Neuron (in vitro differentiated cells): ENCODE data around the gene EIF3J.
"Not testable (repeated sequence)": the region's sequence is repeated elsewhere in the genome, so short reads cannot be mapped to it uniquely, and the experiment has no call there.

ENCODE experiments used
- H2AFZ ChIP-seq: one replicate; pipeline ENCODE4 v1.6.1; 2013; ENCODE audit warnings: low read depth, mild to moderate bottlenecking, inconsistent platforms, low read length, moderate library complexity
- H3K27me3 ChIP-seq: one replicate; pipeline ENCODE4 v1.6.1; 2013; ENCODE audit warnings: low read length; ENCODE audit not compliant: insufficient read depth
- H3K36me3 ChIP-seq: one replicate; pipeline ENCODE4 v1.6.1; 2013; ENCODE audit warnings: low read length; ENCODE audit not compliant: insufficient read depth
- H3K4me1 ChIP-seq: one replicate; pipeline ENCODE4 v1.6.1; 2013; ENCODE audit warnings: low read length; ENCODE audit not compliant: insufficient read depth
- H3K4me3 ChIP-seq: 2 replicates; pipeline ENCODE4 v1.5.1; 2013; ENCODE audit warnings: mild to moderate bottlenecking, low read length, moderate library complexity
- H3K9me3 ChIP-seq: one replicate; pipeline ENCODE4 v1.6.1; 2013; ENCODE audit warnings: low read length

EIF3J gene

DNA sequence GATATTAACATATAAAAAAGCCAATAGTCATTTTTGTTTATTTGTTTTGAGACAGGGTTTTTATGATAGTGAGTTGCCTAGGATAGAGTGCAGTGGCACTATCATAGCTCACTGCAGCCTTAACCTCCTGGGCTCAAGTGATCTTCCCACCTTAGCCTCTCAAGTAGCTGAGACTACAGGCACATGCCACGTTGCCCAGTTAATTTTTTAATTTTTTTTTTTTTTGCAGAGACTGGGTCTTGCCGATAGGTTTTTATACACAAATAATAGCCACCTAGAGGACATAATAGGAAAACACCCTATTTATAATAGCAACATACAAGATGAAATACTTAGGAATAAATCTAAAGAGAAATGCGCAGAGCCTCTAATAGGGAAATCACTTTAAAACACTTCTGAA is 13.3 kb downstream of the EIF3J start:
- Histone ChIP-seq H3K9me3 (no peaks in the 10 kb centered on the region), H3K36me3 (peaks cover 37% of the 10 kb centered on the region), H3K4me1 (no peaks in the 10 kb centered on the region), H2AFZ (no peak overlapping the region), H3K27me3 (no peaks in the 10 kb centered on the region), H3K4me3 (no peak overlapping the region)

GRCh38 chr15:44550734-44551133 is 13.8 kb downstream of the EIF3J start:
- Histone ChIP-seq H3K36me3 (peaks cover 41% of the 10 kb centered on the region), H2AFZ (no peak overlapping the region), H3K27me3 (no peaks in the 10 kb centered on the region), H3K9me3 (no peaks in the 10 kb centered on the region), H3K4me1 (no peaks in the 10 kb centered on the region), H3K4me3 (no peak overlapping the region)

GRCh38 chr15:44554934-44555723 is 18.2 kb downstream of the EIF3J start:
- Histone ChIP-seq H3K36me3 (peaks cover 73% of the 10 kb centered on the region), H3K4me3 (no peak overlapping the region), H3K4me1 (no peaks in the 10 kb centered on the region), H2AFZ (no peak overlapping the region), H3K27me3 (no peaks in the 10 kb centered on the region), H3K9me3 (no peaks in the 10 kb centered on the region)

GRCh38 chr15:44560926-44561325 is 24.0 kb downstream of the EIF3J start:
- H3K4me1 ChIP-seq, H3K4me3 ChIP-seq, H2AFZ ChIP-seq, H3K27me3 ChIP-seq: not testable (repeated sequence)
- H3K9me3 ChIP-seq = peaks cover 22% of the 10 kb centered on the region
- peaks cover 93% of the 10 kb centered on the region for H3K36me3 ChIP-seq

DNA sequence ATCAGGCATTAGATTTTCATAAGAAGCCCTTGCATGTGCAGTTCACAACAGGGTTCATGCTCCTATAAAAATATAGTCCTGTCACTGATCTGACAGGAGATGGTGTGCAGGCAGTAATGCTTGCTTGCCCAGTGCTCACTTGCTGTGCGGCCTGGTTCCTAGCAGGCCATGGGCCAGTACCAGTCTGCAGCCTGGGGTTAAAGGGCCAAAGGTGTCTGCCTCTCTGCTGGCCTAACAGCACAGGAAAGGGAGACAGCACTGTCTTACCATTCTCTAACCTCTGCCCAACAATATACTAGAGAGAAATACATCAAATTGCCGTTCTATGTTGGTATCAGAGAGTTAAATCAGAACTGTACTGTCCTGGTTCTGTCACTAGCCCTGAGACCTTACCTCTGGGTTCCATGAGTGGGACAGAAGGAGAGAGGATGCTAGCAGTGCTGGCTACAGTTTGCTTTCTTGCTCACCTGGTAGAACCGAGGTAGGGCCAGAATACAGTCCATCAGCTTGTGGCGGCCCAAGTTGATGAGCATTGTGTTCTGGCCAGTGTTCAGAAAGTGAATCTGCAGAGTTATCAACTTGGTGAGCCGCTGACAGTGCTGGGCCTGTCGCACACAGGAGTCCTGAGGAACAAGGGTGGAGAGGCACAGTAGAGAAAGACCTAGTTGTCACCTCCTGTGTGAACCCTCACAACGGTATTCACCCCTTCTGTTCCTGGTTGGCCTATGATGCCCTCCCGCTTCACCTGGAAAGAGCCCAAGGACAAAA is 28.6 kb downstream of the EIF3J start:
- Histone ChIP-seq H3K36me3 (peaks cover 76% of the 10 kb centered on the region), H3K27me3 (no peaks in the 10 kb centered on the region), H3K4me3 (no peak overlapping the region), H3K4me1 (no peaks in the 10 kb centered on the region), H2AFZ (no peak overlapping the region), H3K9me3 (peaks cover 26% of the 10 kb centered on the region)

DNA sequence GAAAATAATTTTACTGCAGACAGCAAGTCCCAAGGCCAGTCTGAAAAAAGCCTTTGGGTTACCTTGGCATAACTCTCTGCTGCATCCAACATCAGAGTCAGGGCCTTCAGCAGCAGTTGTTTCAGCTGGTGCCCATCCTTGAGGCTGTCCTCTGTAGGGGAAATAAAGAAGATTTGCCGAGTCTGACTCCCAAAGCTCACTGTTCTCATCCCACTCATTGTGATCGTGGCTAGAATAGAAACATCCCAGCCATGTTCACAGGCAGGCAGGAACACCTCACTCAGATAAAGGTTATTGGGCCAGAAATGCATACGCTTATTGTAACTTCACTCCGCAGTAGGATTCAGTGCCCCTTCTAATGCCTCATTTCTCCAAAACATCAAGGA is 29.2 kb downstream of the EIF3J start:
- Histone ChIP-seq H3K27me3 (no peaks in the 10 kb centered on the region), H2AFZ (no peak overlapping the region), H3K36me3 (peaks cover 76% of the 10 kb centered on the region), H3K4me1 (no peaks in the 10 kb centered on the region), H3K9me3 (peaks cover 26% of the 10 kb centered on the region), H3K4me3 (no peak overlapping the region)

- Histone ChIP-seq H3K36me3 (peaks cover 67% of the 10 kb centered on the region), H3K4me3 (no peak overlapping the region), H3K9me3 (peaks cover 26% of the 10 kb centered on the region), H3K27me3 (no peaks in the 10 kb centered on the region), H2AFZ (no peak overlapping the region), H3K4me1 (no peaks in the 10 kb centered on the region)
These were observed 31.4 kb downstream of the EIF3J start for GRCh38 chr15:44568338-44568737.

DNA sequence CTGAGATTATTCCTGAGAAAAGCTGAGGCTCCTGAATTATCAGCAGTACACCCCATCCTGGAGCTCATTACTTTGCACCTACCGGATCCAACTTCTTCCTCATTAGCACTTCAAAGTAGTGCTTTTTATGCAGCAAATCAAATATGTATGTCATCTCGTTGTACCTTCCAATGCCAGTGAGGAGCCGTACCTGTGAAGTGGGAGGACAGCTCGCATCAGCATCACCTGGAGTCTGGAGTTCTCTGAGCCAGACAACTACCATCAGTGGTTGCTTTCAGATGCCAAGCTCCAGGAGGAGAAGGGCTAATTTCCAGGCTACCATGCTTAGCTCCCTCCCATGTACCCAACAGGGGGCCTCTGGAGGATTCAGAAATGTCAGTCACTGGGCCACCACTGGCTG is 32.4 kb downstream of the EIF3J start:
- peaks cover 19% of the 10 kb centered on the region for H3K9me3 ChIP-seq
- no peak overlapping the region for H2AFZ ChIP-seq
- H3K27me3 ChIP-seq = no peaks in the 10 kb centered on the region
- H3K4me3 ChIP-seq = no peak overlapping the region
- H3K4me1 ChIP-seq = no peaks in the 10 kb centered on the region
- peaks cover 62% of the 10 kb centered on the region for H3K36me3 ChIP-seq

DNA sequence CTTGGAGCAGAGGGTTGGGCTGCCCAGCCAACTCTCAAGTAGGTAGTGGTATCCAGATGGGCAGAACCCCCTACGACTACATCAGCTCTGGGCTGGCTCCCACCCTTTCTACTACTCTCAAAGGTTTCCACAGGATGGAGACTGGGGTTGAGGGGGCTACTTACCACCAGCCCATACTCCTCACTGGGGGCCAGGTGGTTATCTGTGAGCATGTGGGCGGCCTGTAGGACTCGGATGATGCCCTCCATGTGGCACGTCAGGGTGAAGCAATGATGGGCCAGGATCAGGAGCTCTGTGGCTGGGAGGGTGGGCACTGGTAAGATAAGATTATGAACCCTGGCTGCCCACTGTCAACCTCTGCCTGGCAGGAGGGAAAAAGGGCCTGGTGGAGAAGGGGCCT is 33.4 kb downstream of the EIF3J start:
- Histone ChIP-seq H3K27me3 (no peaks in the 10 kb centered on the region), H3K4me3 (no peak overlapping the region), H2AFZ (no peak overlapping the region), H3K9me3 (peaks cover 10% of the 10 kb centered on the region), H3K36me3 (peaks cover 57% of the 10 kb centered on the region), H3K4me1 (no peaks in the 10 kb centered on the region)

GRCh38 chr15:44573386-44573785 is 36.4 kb downstream of the EIF3J start:
- H3K36me3 ChIP-seq = peaks cover 42% of the 10 kb centered on the region
- H3K4me3 ChIP-seq = no peak overlapping the region
- H3K27me3 ChIP-seq = no peaks in the 10 kb centered on the region
- H3K4me1 ChIP-seq = no peaks in the 10 kb centered on the region
- H3K9me3 ChIP-seq = no peaks in the 10 kb centered on the region
- no peak overlapping the region for H2AFZ ChIP-seq

- no peak overlapping the region for H2AFZ ChIP-seq
- no peaks in the 10 kb centered on the region for H3K9me3 ChIP-seq
- peaks cover 38% of the 10 kb centered on the region for H3K36me3 ChIP-seq
- no peaks in the 10 kb centered on the region for H3K27me3 ChIP-seq
- H3K4me3 ChIP-seq = no peak overlapping the region
- no peaks in the 10 kb centered on the region for H3K4me1 ChIP-seq
These were observed 37.8 kb downstream of the EIF3J start for GRCh38 chr15:44574734-44575133.

- no peaks in the 10 kb centered on the region for H3K4me1 ChIP-seq
- H2AFZ ChIP-seq = no peak overlapping the region
- peaks cover 5% of the 10 kb centered on the region for H3K9me3 ChIP-seq
- no peaks in the 10 kb centered on the region for H3K27me3 ChIP-seq
- H3K36me3 ChIP-seq = peaks cover 40% of the 10 kb centered on the region
- H3K4me3 ChIP-seq = no peak overlapping the region
These were observed 43.2 kb downstream of the EIF3J start for GRCh38 chr15:44580105-44580504.

- peaks cover 72% of the 10 kb centered on the region for H3K36me3 ChIP-seq
- no peak overlapping the region for H3K4me3 ChIP-seq
- no peaks in the 10 kb centered on the region for H3K4me1 ChIP-seq
- H3K9me3 ChIP-seq = peaks cover 5% of the 10 kb centered on the region
- H3K27me3 ChIP-seq = no peaks in the 10 kb centered on the region
- no peak overlapping the region for H2AFZ ChIP-seq
These were observed 47.3 kb downstream of the EIF3J start for GRCh38 chr15:44584162-44584749.
